Pancreas (tissue), 10 donors: ENCODE results near the gene KCNJ3. TPM values are rescaled to one million over a fixed set of nuclear protein-coding genes. Genes with fewer than 3 reads are reported as not detected.

Source experiments
- ATAC-seq, 4 donors: fragments of 200-7000 bp; cut with Tn5 transposase; one replicate each; pipeline versions ENCODE4 v1.8.0 to v1.9.1; 2020; ENCODE audit warnings: mild to moderate bottlenecking in 4 of 4, moderate library complexity in 4 of 4
- DNase-seq, 6 donors: peaks; one replicate each; pipeline ENCODE4 v3.0.0-alpha.2; 2020
- FAIRE-seq: peaks from 2 replicates; lab custom pipeline; 2012; peaks lifted over from hg19 to GRCh38; lab: Jason Lieb, UNC
- H3K27ac ChIP-seq, 4 donors: fragments of 200-600 bp; sonication (generic); 1 replicate in 3 of 4; 2 replicates in 1 of 4; pipeline versions ENCODE4 v1.5.0 to v1.8.0; 2020
- H3K27me3 ChIP-seq, 4 donors: fragments of 200-600 bp; one replicate each; pipeline ENCODE4 v1.8.0; 2021
- H3K36me3 ChIP-seq, 3 donors: fragments of 200-600 bp; sonication (generic) in 1 of 3; one replicate each; pipeline versions ENCODE4 v1.5.0 to v1.8.0; 2020 to 2021
- H3K4me1 ChIP-seq, 3 donors: fragments of 200-600 bp; one replicate each; pipeline ENCODE4 v1.8.0; 2021
- H3K4me3 ChIP-seq, 4 donors: fragments of 200-600 bp; sonication (generic) in 2 of 4; one replicate each; pipeline versions ENCODE4 v1.5.0 to v1.8.0; 2020 to 2021
- H3K9me3 ChIP-seq, 4 donors: fragments of 200-600 bp; one replicate each; pipeline ENCODE4 v1.8.0; 2021
- WGBS, 2 donors: extraction: QIAGEN DNeasy Blood & Tissue Kit; methylation state at CpG; one replicate each; pipeline ENCODE4 v1.1.7; 2013; 5-methylcytosine and 5-hydroxymethylcytosine counted together
- intact Hi-C, 3 donors: fragments of 100-400 bp; cut with DNase I; formaldehyde crosslinking; loops; one replicate each; pipeline versions ENCODE4 v1.11.1 to v1.14.2; 2022
- polyA plus RNA-seq, 2 donors: library from polyadenylated mRNA; stranded (reverse); fragments of 200-250 nt; gene quantifications; one replicate each; pipeline ENCODE4 v1.2.3, GENCODE V29; 2013
- total RNA-seq, 6 donors: library from RNA; stranded (reverse); fragmentation: NEBNext Ultra II Directional in 4 of 6; extraction: Animal tissue kit (Norgen Biotek cat#: 25700) in 4 of 6; gene quantifications; one replicate each; pipeline versions ENCODE4 v1.2.1 to v1.2.4, GENCODE V29; 2021 to 2023
- TF ChIP-seq, protein P1 (sequence below), 4 donors: fragments of 200-600 bp; sonication (generic) in 3 of 4; IDR thresholded peaks; one replicate each; pipeline versions ENCODE4 v1.5.0 to v1.8.0; 2021; ENCODE audit warnings: antibody characterized with exemption in 4 of 4
- donor health status: healthy with polysubstance abuse.
- donor health status: DM: no; HTN: no; CAD: no; lungs with moderate emphysema.
- donor health status: DM: no; HTN: no; CAD: no.
- donor health status: control.
- donor health status: control.
- donor health status: Bipolar disorder and iron deficiency.
- donor health status: DM: yes; HTN: yes; CAD: no.
- donor health status: DM: no; HTN: no; CAD: no.
- donor health status: DM: no; HTN: no; CAD: no.
- donor health status: DM: yes; HTN: yes; CAD: no.

KCNJ3 gene
- total and polyA plus RNA-seq, 8 donors = 0.66 to 3.1 (median 0.90) TPM

DNA sequence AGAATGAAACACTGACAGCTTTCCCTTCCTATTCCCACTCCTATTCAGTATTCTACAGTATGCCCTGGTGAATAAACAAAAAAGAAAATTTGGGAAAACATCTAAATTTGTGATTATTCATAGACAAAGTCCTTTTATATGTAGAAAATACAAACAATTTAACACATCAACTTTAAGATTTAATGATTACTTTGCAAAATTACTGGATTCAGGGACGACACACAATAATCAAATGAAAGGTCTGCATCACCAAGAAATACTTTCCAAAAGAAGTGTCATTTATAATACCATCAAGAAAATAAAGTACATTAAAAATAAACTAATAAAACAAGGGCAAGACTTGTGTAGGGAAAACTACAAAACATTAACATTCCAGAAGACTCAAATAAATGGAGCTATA lies 199.8 kb downstream of the KCNJ3 start:
- Histone ChIP-seq H3K4me1 (no peaks in the 10 kb centered on the region), H3K27ac (no peak overlapping the region), H3K9me3 (no peaks in the 10 kb centered on the region), H3K27me3 (no peaks in the 10 kb centered on the region), H3K36me3 (no peaks in the 10 kb centered on the region), H3K4me3 (no peak overlapping the region)
- ATAC-seq (no peak), DNase-seq (no peak), FAIRE-seq (no peak)
- intact Hi-C loops = no loop called here
- TF ChIP-seq, protein P1, sequence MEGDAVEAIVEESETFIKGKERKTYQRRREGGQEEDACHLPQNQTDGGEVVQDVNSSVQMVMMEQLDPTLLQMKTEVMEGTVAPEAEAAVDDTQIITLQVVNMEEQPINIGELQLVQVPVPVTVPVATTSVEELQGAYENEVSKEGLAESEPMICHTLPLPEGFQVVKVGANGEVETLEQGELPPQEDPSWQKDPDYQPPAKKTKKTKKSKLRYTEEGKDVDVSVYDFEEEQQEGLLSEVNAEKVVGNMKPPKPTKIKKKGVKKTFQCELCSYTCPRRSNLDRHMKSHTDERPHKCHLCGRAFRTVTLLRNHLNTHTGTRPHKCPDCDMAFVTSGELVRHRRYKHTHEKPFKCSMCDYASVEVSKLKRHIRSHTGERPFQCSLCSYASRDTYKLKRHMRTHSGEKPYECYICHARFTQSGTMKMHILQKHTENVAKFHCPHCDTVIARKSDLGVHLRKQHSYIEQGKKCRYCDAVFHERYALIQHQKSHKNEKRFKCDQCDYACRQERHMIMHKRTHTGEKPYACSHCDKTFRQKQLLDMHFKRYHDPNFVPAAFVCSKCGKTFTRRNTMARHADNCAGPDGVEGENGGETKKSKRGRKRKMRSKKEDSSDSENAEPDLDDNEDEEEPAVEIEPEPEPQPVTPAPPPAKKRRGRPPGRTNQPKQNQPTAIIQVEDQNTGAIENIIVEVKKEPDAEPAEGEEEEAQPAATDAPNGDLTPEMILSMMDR (IDR thresholded peaks at IDR 0.05) = no peak
- 74 to 80% methylated on average over 1 of the region's 1 CpG for WGBS, 2 donors

DNA sequence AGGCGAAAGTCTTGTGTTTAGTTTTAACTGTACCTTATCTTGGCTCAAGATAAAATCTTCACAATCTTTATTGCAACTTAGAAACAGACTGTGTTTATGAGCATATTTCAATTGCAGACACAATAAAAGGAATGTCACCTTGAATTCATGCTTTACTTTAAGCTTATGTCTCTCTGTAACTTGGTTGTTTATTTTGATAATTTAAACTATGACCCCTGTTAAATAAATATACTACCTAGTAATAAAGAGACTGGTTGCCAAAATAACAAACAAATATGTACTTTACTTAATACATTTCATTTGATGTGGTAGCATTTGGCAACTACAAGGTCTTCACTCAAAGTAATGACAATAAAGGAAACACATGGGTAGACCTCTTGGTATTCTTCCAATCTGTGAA lies 202.6 kb downstream of the KCNJ3 start:
- no peak overlapping the region for H3K27ac ChIP-seq
- FAIRE-seq (no peak), ATAC-seq (no peak), DNase-seq (no peak)
- no peaks in the 10 kb centered on the region for H3K9me3 ChIP-seq
- H3K27me3 ChIP-seq = no peaks in the 10 kb centered on the region
- H3K36me3 ChIP-seq = no peaks in the 10 kb centered on the region
- no peak overlapping the region for H3K4me3 ChIP-seq
- TF ChIP-seq, protein P1 (IDR thresholded peaks at IDR 0.05) = no peak
- intact Hi-C loops = no loop called here
- no peaks in the 10 kb centered on the region for H3K4me1 ChIP-seq
- WGBS, 2 donors = 28 to 30% methylated on average over 1 of the region's 1 CpG
